ENCODE data around the gene PDS5B. TPM values are rescaled to one million over a fixed set of nuclear protein-coding genes. Genes with fewer than 3 reads are reported as not detected.

Gene PDS5B
- total and polyA plus RNA-seq, 2 of the 8 experiments (the other 6 are each of a cell fraction or from before 2014, with no cell fraction given), result 5.5 to 54.6 TPM

DNA sequence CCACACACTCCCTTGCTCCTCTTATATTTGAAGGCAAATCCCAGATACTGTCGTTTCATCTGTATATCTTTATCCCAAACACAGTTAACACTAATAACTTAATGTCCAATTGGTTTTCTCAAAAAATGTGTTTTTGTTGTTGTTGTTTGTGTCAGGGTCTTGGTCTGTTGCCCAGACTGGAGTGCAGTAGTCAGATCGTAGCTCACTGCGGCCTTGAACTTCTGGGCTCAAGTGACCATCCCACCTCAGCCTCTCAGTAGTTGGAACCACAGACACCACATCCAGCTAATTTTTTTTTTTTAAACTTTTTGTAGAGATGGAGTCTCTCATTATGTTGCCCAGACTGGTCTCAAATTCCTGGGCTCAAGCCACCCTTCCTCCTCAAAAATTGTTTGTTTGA lies 137.7 kb downstream of the PDS5B start:
- WGBS, 2 experiments (ENCODE audit: extremely low coverage in 1 of 2, insufficient coverage in 1 of 2, insufficient read length in 1 of 2, insufficient replicate concordance in 2 of 2, low coverage in 1 of 2, low lambda C conversion rate in 2 of 2, missing lambda C conversion rate in 1 of 2), result 93% methylated on average over 3 of the region's 3 CpGs; no CpG with 5 or more reads in 1 of the 2 experiments
- DNase-seq (ENCODE audit: low read depth in 1 of 2, low spot score in 2 of 2), result no peak
- peaks cover 0 to 17% (median 2%) of the 10 kb centered on the region in 4 experiments; a peak in 3 of 8 replicates for H3K36me3 ChIP-seq (ENCODE audit: control insufficient read depth in 2 of 4, insufficient read depth in 4 of 4, low read length in 3 of 4)

More for the DNA sequence above, 137.7 kb downstream of the PDS5B start:
- H3K4me3 ChIP-seq (ENCODE audit: extremely low read depth in 1 of 4, insufficient read depth in 2 of 4, low read depth in 3 of 4, low read length in 4 of 4), result no peak overlapping the region
- no peak overlapping the region for H2BK5ac ChIP-seq (ENCODE audit: low read depth, low read length)
- no peaks in the 10 kb centered on the region for H3K27me3 ChIP-seq (replicated peaks in 1 of 4; ENCODE audit: control insufficient read depth in 3 of 4, extremely low read depth in 1 of 4, insufficient read depth in 3 of 4, low read length in 3 of 4)
- no peak overlapping the region for H2BK12ac ChIP-seq (ENCODE audit: low read depth, low read length)
- no peak overlapping the region for H3K18ac ChIP-seq (ENCODE audit: extremely low read depth, low read length)
- no peak overlapping the region for H3K4ac ChIP-seq (replicated peaks; ENCODE audit: insufficient read length, low read depth, low read length)
- no peak for TF ChIP-seq KDM1A (IDR thresholded peaks at IDR 0.05; ENCODE audit: borderline replicate concordance, low read length)
- no peak for TF ChIP-seq YY1 (IDR thresholded peaks at IDR 0.05; ENCODE audit: low read depth, low read length)
- no peak for TF ChIP-seq JUND (IDR thresholded peaks at IDR 0.05; ENCODE audit: low read length)
- no peak for TF ChIP-seq BRCA1 (IDR thresholded peaks at IDR 0.05; ENCODE audit: low read depth, low read length)
- no peak for TF ChIP-seq HDAC2 (IDR thresholded peaks at IDR 0.05; ENCODE audit: borderline replicate concordance in 1 of 2, low read depth in 2 of 2, low read length in 2 of 2)
- TF ChIP-seq JUN (IDR thresholded peaks at IDR 0.05; ENCODE audit: low read depth, low read length), result no peak
- no peak for TF ChIP-seq EP300 (IDR thresholded peaks at IDR 0.05; ENCODE audit: borderline replicate concordance in 1 of 2, low read depth in 2 of 2, low read length in 2 of 2)
- no peak for TF ChIP-seq RNF2 (IDR thresholded peaks at IDR 0.05; ENCODE audit: borderline replicate concordance, low read depth, low read length, missing control alignments, poor library complexity, severe bottlenecking)
- no peak for TF ChIP-seq CEBPB (IDR thresholded peaks at IDR 0.05; ENCODE audit: low read depth, low read length)
- no peak for TF ChIP-seq TEAD4 (IDR thresholded peaks at IDR 0.05; ENCODE audit: low read depth, low read length)
- TF ChIP-seq TAF1 (IDR thresholded peaks at IDR 0.05; ENCODE audit: low read depth, low read length), result no peak
- no peak for TF ChIP-seq POU5F1 (IDR thresholded peaks at IDR 0.05; ENCODE audit: low read depth, low read length)
- H2BK15ac ChIP-seq (ENCODE audit: low read length), result no peak overlapping the region
- no peak overlapping the region for H3K23ac ChIP-seq (ENCODE audit: insufficient read length)
- H2AK5ac ChIP-seq (ENCODE audit: low read depth, low read length), result no peak overlapping the region
- no peaks in the 10 kb centered on the region for H3K79me1 ChIP-seq (ENCODE audit: low read depth, low read length)
- no peak overlapping the region for H4K5ac ChIP-seq (ENCODE audit: insufficient read length, low read depth, low read length)
- no peak overlapping the region for H4K8ac ChIP-seq (ENCODE audit: extremely low read depth, insufficient read depth, low read length)
- ChIA-PET POLR2A (ENCODE audit: partially characterized antibody) (no interaction called here), CTCF (ENCODE audit: partially characterized antibody) (interaction anchor here (1.2 kb wide), 2 partner anchors 80 to 143 kb away, joined by 3 to 5 read pairs; no protein-coding TSS in a partner anchor)
- H3K23me2 ChIP-seq (ENCODE audit: low read depth, low read length), result no peaks in the 10 kb centered on the region
- peaks cover 0 to 4% of the 10 kb centered on the region in 2 experiments; a peak in 1 of 4 replicates for H3K79me2 ChIP-seq (ENCODE audit: control insufficient read depth in 1 of 2, insufficient read depth in 2 of 2, low read length in 2 of 2)
- no peaks in the 10 kb centered on the region for H4K20me1 ChIP-seq (replicated peaks in 1 of 2; ENCODE audit: control insufficient read depth in 1 of 2, insufficient read depth in 2 of 2, low read length in 2 of 2)
- H4K91ac ChIP-seq (replicated peaks; ENCODE audit: insufficient read length, low read length), result no peak overlapping the region
- no peak overlapping the region for H2BK120ac ChIP-seq (replicated peaks; ENCODE audit: low read depth, low read length)
- no peaks in the 10 kb centered on the region for H3K4me1 ChIP-seq (replicated peaks in 1 of 4; ENCODE audit: control insufficient read depth in 3 of 4, insufficient read depth in 4 of 4, low read length in 3 of 4)
- FAIRE-seq, result no peak
- H3K4me2 ChIP-seq (ENCODE audit: insufficient read depth in 1 of 2, low read depth in 2 of 2, low read length in 2 of 2), result no peak overlapping the region
- no peak overlapping the region for H2BK20ac ChIP-seq (ENCODE audit: low read length)
- no peak overlapping the region for H3K56ac ChIP-seq (replicated peaks; ENCODE audit: insufficient read length, low read depth, low read length)
- no peak overlapping the region for H3K27ac ChIP-seq (ENCODE audit: low read depth, low read length)
- H3K9me3 ChIP-seq (ENCODE audit: insufficient read depth in 2 of 2, low read depth in 1 of 2, low read length in 1 of 2), result peaks cover 7 to 21% of the 10 kb centered on the region in 2 experiments; a peak in 2 of 4 replicates
- no peak overlapping the region for H2AFZ ChIP-seq (ENCODE audit: low read length)
- H3K9ac ChIP-seq (replicated peaks in 1 of 4; ENCODE audit: extremely low read depth in 1 of 4, low read depth in 3 of 4, low read length in 3 of 4), result no peak overlapping the region
- no peak overlapping the region for H3K14ac ChIP-seq (ENCODE audit: insufficient read length)

All from H1 (cell line).